GM23248 (cell line): ENCODE data around the gene POFUT2. TPM values are rescaled to one million over a fixed set of nuclear protein-coding genes. Genes with fewer than 3 reads are reported as not detected.
A peak's percentile ranks its signal among the peaks of the same experiment; 100 is the strongest.

Source experiments
- DNase-seq: peaks from one replicate; pipeline ENCODE4 v3.0.0-alpha.2; 2015
- H2AFZ ChIP-seq: fragments of 200-600 bp; sonication (generic); 2 replicates; pipeline ENCODE4 v1.6.1; 2016; ENCODE audit warnings: antibody characterized with exemption
- H3F3A ChIP-seq: fragments of 200-600 bp; sonication (generic); 2 replicates; pipeline ENCODE4 v1.6.1; 2016; ENCODE audit warnings: mild to moderate bottlenecking, antibody characterized with exemption, mixed run types; ENCODE audit not compliant: insufficient read depth
- H3K27ac ChIP-seq: fragments of 200-600 bp; sonication (generic); 2 replicates; pipeline ENCODE4 v1.5.1; 2016; ENCODE audit warnings: mild to moderate bottlenecking
- H3K27me3 ChIP-seq: fragments of 200-600 bp; sonication (generic); replicated peaks from 2 replicates; pipeline ENCODE4 v1.6.1; 2016; ENCODE audit warnings: mild to moderate bottlenecking; ENCODE audit not compliant: insufficient read depth
- H3K36me3 ChIP-seq: fragments of 200-600 bp; sonication (generic); 2 replicates; pipeline ENCODE4 v1.6.1; 2016; ENCODE audit warnings: low read depth, mild to moderate bottlenecking
- H3K4me1 ChIP-seq: fragments of 200-600 bp; sonication (generic); 2 replicates; pipeline ENCODE4 v1.6.1; 2016; ENCODE audit warnings: mild to moderate bottlenecking; ENCODE audit not compliant: insufficient read depth
- H3K4me2 ChIP-seq: fragments of 200-600 bp; sonication (generic); one replicate; pipeline ENCODE4 v1.6.1; 2016; ENCODE audit warnings: mild to moderate bottlenecking; ENCODE audit not compliant: unreplicated experiment
- H3K4me3 ChIP-seq: fragments of 200-600 bp; sonication (generic); 2 replicates; pipeline ENCODE4 v1.5.1; 2016; ENCODE audit warnings: mild to moderate bottlenecking
- H3K79me2 ChIP-seq: fragments of 200-600 bp; sonication (generic); 2 replicates; pipeline ENCODE4 v1.6.1; 2016; ENCODE audit warnings: mild to moderate bottlenecking; ENCODE audit not compliant: insufficient read depth
- H3K9ac ChIP-seq: fragments of 200-600 bp; sonication (generic); 2 replicates; pipeline ENCODE4 v1.6.1; 2016; ENCODE audit warnings: mild to moderate bottlenecking
- H3K9me2 ChIP-seq: fragments of 200-600 bp; sonication (generic); 2 replicates; pipeline ENCODE4 v1.6.1; 2016; ENCODE audit warnings: mixed run types, mild to moderate bottlenecking, moderate library complexity; ENCODE audit not compliant: insufficient read depth
- H3K9me3 ChIP-seq: fragments of 200-600 bp; sonication (generic); one replicate; pipeline ENCODE4 v1.6.1; 2017; ENCODE audit warnings: low read depth
- H4K20me1 ChIP-seq: fragments of 200-600 bp; sonication (generic); 2 replicates; pipeline ENCODE4 v1.6.0; 2016; ENCODE audit not compliant: insufficient read depth
- EZH2 ChIP-seq: fragments of 200-600 bp; sonication (generic); IDR thresholded peaks from 2 replicates; pipeline ENCODE4 v1.6.1; 2018; ENCODE audit warnings: antibody characterized with exemption, mild to moderate bottlenecking; ENCODE audit not compliant: insufficient read depth, poor library complexity, severe bottlenecking
- EZH2phosphoT487 ChIP-seq: fragments of 200-600 bp; sonication (generic); IDR thresholded peaks from 2 replicates; pipeline ENCODE4 v1.6.1; 2018; ENCODE audit warnings: antibody characterized with exemption, moderate library complexity, mild to moderate bottlenecking, low read depth; ENCODE audit not compliant: insufficient read depth
- WGBS, 2 experiments: methylation state at CpG; one replicate each; pipeline ENCODE4 v1.1.6; 2015 to 2017; ENCODE audit warnings: low lambda C conversion rate in 2 of 2, low coverage in 1 of 2; ENCODE audit errors: missing lambda C conversion rate in 2 of 2; 5-methylcytosine and 5-hydroxymethylcytosine counted together
- in situ Hi-C: fragments of 300-500 bp; cut with MboI; formaldehyde crosslinking; loops from 2 replicates; pipeline ENCODE4 v1.15.0; 2020
- polyA plus RNA-seq: library from polyadenylated mRNA; unstranded; fragments of >200 nt; fragmentation: Nextera tagmentation; extraction: Ambion mirVana; gene quantifications from 2 replicates; pipeline ENCODE4 v1.2.1, GENCODE V29; 2016
- total RNA-seq: library from RNA; depleted of rRNA; stranded (reverse); fragments of >200 nt; shearing (Covaris generic); gene quantifications from 2 replicates; pipeline ENCODE4 v1.2.3, GENCODE V29; 2014

The POFUT2 gene
- total and polyA plus RNA-seq, 2 experiments from 2014 or later = 30.1 to 48.2 TPM

- Histone ChIP-seq H3F3A (peaks cover 28% of the 10 kb centered on the region), H3K4me2 (no peak overlapping the region), H2AFZ (no peak overlapping the region), H3K4me3 (no peak overlapping the region), H3K79me2 (peaks cover 39% of the 10 kb centered on the region), H3K36me3 (no peaks in the 10 kb centered on the region), H3K27me3 (no peaks in the 10 kb centered on the region), H3K9me2 (no peaks in the 10 kb centered on the region), H3K4me1 (peaks cover 35% of the 10 kb centered on the region), H3K27ac (peak overlapping the region; percentile 82), H4K20me1 (no peaks in the 10 kb centered on the region), H3K9me3 (no peaks in the 10 kb centered on the region), H3K9ac (peak overlapping the region; percentile 76)
- in situ Hi-C loops = loop anchor here (25.0 kb wide), 1 partner anchor 544 kb away; no protein-coding TSS in a partner anchor
- peak; percentile 56 for DNase-seq
- TF ChIP-seq EZH2 = no peak
- no peak for TF ChIP-seq EZH2phosphoT487
- 62 to 67% methylated on average over 19 of the region's 19 CpGs for WGBS, 2 experiments
Observed at GRCh38 chr21:45293220-45293725, 5.6 kb upstream of the POFUT2 start.

- Histone ChIP-seq H4K20me1 (no peaks in the 10 kb centered on the region), H3K4me3 (no peak overlapping the region), H3K4me2 (no peak overlapping the region), H3K36me3 (no peaks in the 10 kb centered on the region), H3K9me3 (no peaks in the 10 kb centered on the region), H3F3A (peaks cover 28% of the 10 kb centered on the region), H3K27ac (no peak overlapping the region), H3K4me1 (peaks cover 35% of the 10 kb centered on the region), H3K79me2 (peaks cover 33% of the 10 kb centered on the region), H3K9me2 (no peaks in the 10 kb centered on the region), H3K9ac (0 out of 2 replicates have a peak overlapping the region, but pooled peaks have one; percentile 41), H2AFZ (no peak overlapping the region), H3K27me3 (no peaks in the 10 kb centered on the region)
- 17 to 18% methylated on average over 23 to 24 of the region's 24 CpGs for WGBS, 2 experiments
- peak; percentile 93 for DNase-seq
- in situ Hi-C loops = loop anchor here (25.0 kb wide), 1 partner anchor 545 kb away; no protein-coding TSS in a partner anchor
- TF ChIP-seq EZH2phosphoT487 (no peak), EZH2 (no peak)
Observed at GRCh38 chr21:45292399-45293219, 4.9 kb upstream of the POFUT2 start.

GRCh38 chr21:45291613-45292398, 4.1 kb upstream of the POFUT2 start:
- Histone ChIP-seq H3K4me1 (peaks cover 35% of the 10 kb centered on the region), H3K27me3 (no peaks in the 10 kb centered on the region), H3K9ac (no peak overlapping the region), H3K79me2 (peaks cover 31% of the 10 kb centered on the region), H3K4me2 (no peak overlapping the region), H3K27ac (no peak overlapping the region), H3K9me3 (no peaks in the 10 kb centered on the region), H3K36me3 (no peaks in the 10 kb centered on the region), H2AFZ (no peak overlapping the region), H3K9me2 (no peaks in the 10 kb centered on the region), H3F3A (peaks cover 28% of the 10 kb centered on the region), H3K4me3 (no peak overlapping the region), H4K20me1 (no peaks in the 10 kb centered on the region)
- TF ChIP-seq EZH2 (no peak), EZH2phosphoT487 (no peak)
- in situ Hi-C loops = loop anchor here (25.0 kb wide), 1 partner anchor 545 kb away; no protein-coding TSS in a partner anchor
- DNase-seq = no peak
- 63 to 64% methylated on average over 26 to 34 of the region's 34 CpGs for WGBS, 2 experiments

GRCh38 chr21:45290948-45291612, 3.4 kb upstream of the POFUT2 start:
- no peaks in the 10 kb centered on the region for H3K36me3 ChIP-seq
- no peak overlapping the region for H3K4me2 ChIP-seq
- peaks cover 35% of the 10 kb centered on the region for H3K4me1 ChIP-seq
- H3K4me3 ChIP-seq = no peak overlapping the region
- H3F3A ChIP-seq = peaks cover 23% of the 10 kb centered on the region
- TF ChIP-seq EZH2 = no peak
- no peak for TF ChIP-seq EZH2phosphoT487
- in situ Hi-C loops = loop anchor here (25.0 kb wide), 1 partner anchor 546 kb away; no protein-coding TSS in a partner anchor
- H3K9me3 ChIP-seq = no peaks in the 10 kb centered on the region
- DNase-seq = peak; percentile 46
- WGBS, 2 experiments = 60 to 67% methylated on average over 14 of the region's 14 CpGs
- H3K27me3 ChIP-seq = no peaks in the 10 kb centered on the region
- H3K79me2 ChIP-seq = peaks cover 33% of the 10 kb centered on the region
- H3K9ac ChIP-seq = no peak overlapping the region
- no peak overlapping the region for H3K27ac ChIP-seq
- no peaks in the 10 kb centered on the region for H4K20me1 ChIP-seq
- no peak overlapping the region for H2AFZ ChIP-seq
- H3K9me2 ChIP-seq = no peaks in the 10 kb centered on the region
